WTC11 (cell line): ENCODE results near the gene EML6. TPM values are rescaled to one million over a fixed set of nuclear protein-coding genes. Genes with fewer than 3 reads are reported as not detected.

Experiments used
- ATAC-seq: fragments of 200-7000 bp; cut with Tn5 transposase; 2 replicates; pipeline ENCODE4 v1.10.0; 2021; ENCODE audit warnings: mild to moderate bottlenecking, moderate library complexity
- CTCF ChIA-PET: fragments of 300-600 bp; sonication (Branson Sonifier 250); formaldehyde crosslinking; loops from one replicate; lab custom pipeline; 2021; ENCODE audit warnings: antibody characterized with exemption; lab: Charles Lee
- POLR2A ChIA-PET: fragments of 350-600 bp; sonication (Branson Sonifier 250); formaldehyde crosslinking; loops from one replicate; lab custom pipeline; 2021; ENCODE audit warnings: antibody characterized with exemption; lab: Charles Lee
- DNase-seq: peaks from one replicate; pipeline ENCODE4 v3.0.0; 2021; ENCODE audit warnings: low spot score
- H3K27ac Mint-ChIP-seq: 2 replicates; pipeline ENCODE4 v1.8.0; 2021; ENCODE audit warnings: mixed read lengths
- H3K27me3 Mint-ChIP-seq: 2 replicates; pipeline ENCODE4 v1.8.0; 2021; ENCODE audit warnings: low read depth, mild to moderate bottlenecking, moderate library complexity, mixed read lengths
- H3K36me3 Mint-ChIP-seq: 2 replicates; pipeline ENCODE4 v1.8.0; 2021; ENCODE audit warnings: mixed read lengths
- H3K4me1 Mint-ChIP-seq: 2 replicates; pipeline ENCODE4 v1.8.0; 2022; ENCODE audit warnings: mixed read lengths
- H3K4me3 Mint-ChIP-seq: 2 replicates; pipeline ENCODE4 v1.8.0; 2021; ENCODE audit warnings: mild to moderate bottlenecking, moderate library complexity, mixed read lengths
- H3K9me3 Mint-ChIP-seq: 2 replicates; pipeline ENCODE4 v1.8.0; 2021; ENCODE audit warnings: mixed read lengths
- AFF4 ChIP-seq: sonication (generic); formaldehyde crosslinking; IDR thresholded peaks from 2 replicates; pipeline ENCODE4 v1.8.1; 2023; ENCODE audit warnings: mild to moderate bottlenecking, missing genetic modification reagents, borderline replicate concordance
- CBFB ChIP-seq: sonication (generic); formaldehyde crosslinking; IDR thresholded peaks from 2 replicates; pipeline ENCODE4 v1.8.1; 2022; ENCODE audit warnings: mild to moderate bottlenecking, low read depth, missing genetic modification reagents
- E2F1 ChIP-seq: sonication (generic); formaldehyde crosslinking; IDR thresholded peaks from 2 replicates; pipeline ENCODE4 v1.8.0; 2022; ENCODE audit warnings: mild to moderate bottlenecking, missing genetic modification reagents
- ELF4 ChIP-seq: sonication (generic); formaldehyde crosslinking; IDR thresholded peaks from 2 replicates; pipeline ENCODE4 v1.8.1; 2022; ENCODE audit warnings: low read depth, mild to moderate bottlenecking, moderate library complexity, missing genetic modification reagents
- EMX1 ChIP-seq: fragments of 250-450 bp; sonication (Bioruptor Pico); IDR thresholded peaks from 2 replicates; pipeline ENCODE4 v1.8.0; 2021; ENCODE audit warnings: mild to moderate bottlenecking
- GRHL2 ChIP-seq: fragments of 250-450 bp; sonication (Bioruptor Pico); IDR thresholded peaks from 2 replicates; pipeline ENCODE4 v1.8.0; 2022; ENCODE audit warnings: mild to moderate bottlenecking, moderate library complexity; ENCODE audit not compliant: insufficient replicate concordance, severe bottlenecking
- IRF1 ChIP-seq: sonication (generic); formaldehyde crosslinking; IDR thresholded peaks from 2 replicates; pipeline ENCODE4 v1.8.0; 2023; ENCODE audit warnings: missing genetic modification reagents
- JAZF1 ChIP-seq: fragments of 250-450 bp; sonication (Bioruptor Pico); IDR thresholded peaks from 2 replicates; pipeline ENCODE4 v1.9.0; 2021; ENCODE audit warnings: moderate library complexity, mild to moderate bottlenecking, inconsistent platforms
- NFATC4 ChIP-seq: fragments of 250-450 bp; sonication (Bioruptor Pico); IDR thresholded peaks from 2 replicates; pipeline ENCODE4 v1.9.0; 2021; ENCODE audit warnings: mild to moderate bottlenecking
- NFYB ChIP-seq: sonication (generic); formaldehyde crosslinking; conservative IDR thresholded peaks from 2 replicates; pipeline ENCODE4 v1.8.0; 2022; ENCODE audit warnings: low read depth, missing genetic modification reagents
- NR1H2 ChIP-seq: sonication (generic); formaldehyde crosslinking; IDR thresholded peaks from 2 replicates; pipeline ENCODE4 v1.9.0; 2021; ENCODE audit warnings: mild to moderate bottlenecking, moderate library complexity, missing genetic modification reagents
- NR2C2 ChIP-seq: sonication (generic); formaldehyde crosslinking; IDR thresholded peaks from 2 replicates; pipeline ENCODE4 v1.8.0; 2022; ENCODE audit warnings: mild to moderate bottlenecking, missing genetic modification reagents
- OVOL2 ChIP-seq: fragments of 250-450 bp; sonication (Bioruptor Pico); IDR thresholded peaks from 2 replicates; pipeline ENCODE4 v1.9.0; 2021; ENCODE audit warnings: mild to moderate bottlenecking, borderline replicate concordance
- SMAD4 ChIP-seq: sonication (generic); formaldehyde crosslinking; IDR thresholded peaks from 2 replicates; pipeline ENCODE4 v1.8.0; 2022; ENCODE audit warnings: mild to moderate bottlenecking, missing genetic modification reagents
- ZNF219 ChIP-seq: sonication (generic); formaldehyde crosslinking; IDR thresholded peaks from 2 replicates; pipeline ENCODE4 v1.8.0; 2023; ENCODE audit warnings: missing genetic modification reagents, mild to moderate bottlenecking, borderline replicate concordance
- ZNF232 ChIP-seq: sonication (generic); formaldehyde crosslinking; IDR thresholded peaks from 2 replicates; pipeline ENCODE4 v1.8.0; 2022; ENCODE audit warnings: mild to moderate bottlenecking, missing genetic modification reagents
- total RNA-seq: library from RNA; stranded (reverse); gene quantifications from 3 replicates; pipeline ENCODE4 v1.2.3, GENCODE V29; 2021
- TF ChIP-seq, protein P1 (sequence below): sonication (generic); formaldehyde crosslinking; IDR thresholded peaks from 2 replicates; pipeline ENCODE4 v1.8.1; 2023; ENCODE audit warnings: mild to moderate bottlenecking, missing genetic modification reagents
- TF ChIP-seq, protein P2 (sequence below): sonication (generic); formaldehyde crosslinking; IDR thresholded peaks from 2 replicates; pipeline ENCODE4 v1.8.1; 2022; ENCODE audit warnings: low read depth, missing genetic modification reagents, borderline replicate concordance
- TF ChIP-seq, protein P3 (sequence below): sonication (generic); formaldehyde crosslinking; IDR thresholded peaks from 2 replicates; pipeline ENCODE4 v1.8.0; 2023; ENCODE audit warnings: mild to moderate bottlenecking, missing genetic modification reagents
- TF ChIP-seq, protein P4 (sequence below): sonication (generic); formaldehyde crosslinking; IDR thresholded peaks from 2 replicates; pipeline ENCODE4 v1.8.1; 2023; ENCODE audit warnings: mild to moderate bottlenecking, moderate library complexity, missing genetic modification reagents

The EML6 gene
- total RNA-seq, 1 experiment from 2014 or later, result 2.1 TPM

DNA sequence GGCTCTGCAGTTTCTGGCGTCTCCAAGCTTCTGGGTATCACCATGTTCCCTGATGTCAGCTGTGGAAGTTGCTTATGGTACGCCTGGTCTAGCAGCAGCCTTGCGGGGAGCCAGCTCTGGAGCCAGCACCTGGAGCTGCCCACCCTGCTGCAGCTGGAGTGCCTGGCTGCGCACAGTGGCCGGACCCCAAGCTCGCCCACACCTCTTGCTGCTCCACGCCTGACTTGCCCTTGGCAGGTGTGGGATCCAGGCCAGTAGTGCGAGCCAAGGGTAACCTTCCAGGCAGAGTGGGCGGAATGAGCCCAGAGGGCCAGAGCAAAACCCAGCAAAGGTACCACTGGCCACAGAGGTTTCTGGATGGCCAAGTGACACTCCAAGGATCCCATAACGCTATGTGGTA, 13.2 kb upstream of the EML6 start (continued):
- TF ChIP-seq CBFB (CRISPR knock-in tag) (no peak), E2F1 (CRISPR knock-in tag) (no peak)

- H3K36me3 Mint-ChIP-seq, result no peaks in the 10 kb centered on the region
- H3K9me3 Mint-ChIP-seq, result no peaks in the 10 kb centered on the region
- ChIA-PET POLR2A (interaction anchor here (0.7 kb wide), 2 partner anchors 10 to 47 kb away, joined by 3 to 6 read pairs; no protein-coding TSS in a partner anchor), CTCF (interaction anchor here (0.7 kb wide), 1 partner anchor 801 kb away, joined by 5 read pairs; no protein-coding TSS in a partner anchor)
- ATAC-seq (no peak), DNase-seq (no peak)
- no peak overlapping the region for H3K4me3 Mint-ChIP-seq
- H3K27me3 Mint-ChIP-seq, result peaks cover 11% of the 10 kb centered on the region
- no peak overlapping the region for H3K27ac Mint-ChIP-seq
- 0 out of 2 replicates have a peak, but pooled peaks cover 6% of the 10 kb centered on the region for H3K4me1 Mint-ChIP-seq
- TF ChIP-seq EMX1 (CRISPR knock-in tag), result no peak
- TF ChIP-seq, protein P1, sequence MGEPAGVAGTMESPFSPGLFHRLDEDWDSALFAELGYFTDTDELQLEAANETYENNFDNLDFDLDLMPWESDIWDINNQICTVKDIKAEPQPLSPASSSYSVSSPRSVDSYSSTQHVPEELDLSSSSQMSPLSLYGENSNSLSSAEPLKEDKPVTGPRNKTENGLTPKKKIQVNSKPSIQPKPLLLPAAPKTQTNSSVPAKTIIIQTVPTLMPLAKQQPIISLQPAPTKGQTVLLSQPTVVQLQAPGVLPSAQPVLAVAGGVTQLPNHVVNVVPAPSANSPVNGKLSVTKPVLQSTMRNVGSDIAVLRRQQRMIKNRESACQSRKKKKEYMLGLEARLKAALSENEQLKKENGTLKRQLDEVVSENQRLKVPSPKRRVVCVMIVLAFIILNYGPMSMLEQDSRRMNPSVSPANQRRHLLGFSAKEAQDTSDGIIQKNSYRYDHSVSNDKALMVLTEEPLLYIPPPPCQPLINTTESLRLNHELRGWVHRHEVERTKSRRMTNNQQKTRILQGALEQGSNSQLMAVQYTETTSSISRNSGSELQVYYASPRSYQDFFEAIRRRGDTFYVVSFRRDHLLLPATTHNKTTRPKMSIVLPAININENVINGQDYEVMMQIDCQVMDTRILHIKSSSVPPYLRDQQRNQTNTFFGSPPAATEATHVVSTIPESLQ (CRISPR knock-in tag), result no peak
- TF ChIP-seq OVOL2 (CRISPR knock-in tag), result no peak
- no peak for TF ChIP-seq SMAD4
- no peak for TF ChIP-seq AFF4 (CRISPR knock-in tag)
- TF ChIP-seq, protein P2, sequence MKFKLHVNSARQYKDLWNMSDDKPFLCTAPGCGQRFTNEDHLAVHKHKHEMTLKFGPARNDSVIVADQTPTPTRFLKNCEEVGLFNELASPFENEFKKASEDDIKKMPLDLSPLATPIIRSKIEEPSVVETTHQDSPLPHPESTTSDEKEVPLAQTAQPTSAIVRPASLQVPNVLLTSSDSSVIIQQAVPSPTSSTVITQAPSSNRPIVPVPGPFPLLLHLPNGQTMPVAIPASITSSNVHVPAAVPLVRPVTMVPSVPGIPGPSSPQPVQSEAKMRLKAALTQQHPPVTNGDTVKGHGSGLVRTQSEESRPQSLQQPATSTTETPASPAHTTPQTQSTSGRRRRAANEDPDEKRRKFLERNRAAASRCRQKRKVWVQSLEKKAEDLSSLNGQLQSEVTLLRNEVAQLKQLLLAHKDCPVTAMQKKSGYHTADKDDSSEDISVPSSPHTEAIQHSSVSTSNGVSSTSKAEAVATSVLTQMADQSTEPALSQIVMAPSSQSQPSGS (CRISPR knock-in tag), result no peak
- no peak for TF ChIP-seq NFYB (CRISPR knock-in tag)
- TF ChIP-seq GRHL2 (CRISPR knock-in tag), result no peak
Measured at GRCh38 chr2:54712516-54712915, 10.9 kb upstream of the EML6 start.

- CTCF ChIA-PET, result no interaction called here
- Mint-ChIP-seq H3K4me1 (no peaks in the 10 kb centered on the region), H3K27ac (no peak overlapping the region), H3K27me3 (peaks cover 15% of the 10 kb centered on the region), H3K9me3 (no peaks in the 10 kb centered on the region), H3K36me3 (no peaks in the 10 kb centered on the region), H3K4me3 (no peak overlapping the region)
- no peak for ATAC-seq
- no peak for DNase-seq
- POLR2A ChIA-PET, result no interaction called here
- TF ChIP-seq, protein P3, sequence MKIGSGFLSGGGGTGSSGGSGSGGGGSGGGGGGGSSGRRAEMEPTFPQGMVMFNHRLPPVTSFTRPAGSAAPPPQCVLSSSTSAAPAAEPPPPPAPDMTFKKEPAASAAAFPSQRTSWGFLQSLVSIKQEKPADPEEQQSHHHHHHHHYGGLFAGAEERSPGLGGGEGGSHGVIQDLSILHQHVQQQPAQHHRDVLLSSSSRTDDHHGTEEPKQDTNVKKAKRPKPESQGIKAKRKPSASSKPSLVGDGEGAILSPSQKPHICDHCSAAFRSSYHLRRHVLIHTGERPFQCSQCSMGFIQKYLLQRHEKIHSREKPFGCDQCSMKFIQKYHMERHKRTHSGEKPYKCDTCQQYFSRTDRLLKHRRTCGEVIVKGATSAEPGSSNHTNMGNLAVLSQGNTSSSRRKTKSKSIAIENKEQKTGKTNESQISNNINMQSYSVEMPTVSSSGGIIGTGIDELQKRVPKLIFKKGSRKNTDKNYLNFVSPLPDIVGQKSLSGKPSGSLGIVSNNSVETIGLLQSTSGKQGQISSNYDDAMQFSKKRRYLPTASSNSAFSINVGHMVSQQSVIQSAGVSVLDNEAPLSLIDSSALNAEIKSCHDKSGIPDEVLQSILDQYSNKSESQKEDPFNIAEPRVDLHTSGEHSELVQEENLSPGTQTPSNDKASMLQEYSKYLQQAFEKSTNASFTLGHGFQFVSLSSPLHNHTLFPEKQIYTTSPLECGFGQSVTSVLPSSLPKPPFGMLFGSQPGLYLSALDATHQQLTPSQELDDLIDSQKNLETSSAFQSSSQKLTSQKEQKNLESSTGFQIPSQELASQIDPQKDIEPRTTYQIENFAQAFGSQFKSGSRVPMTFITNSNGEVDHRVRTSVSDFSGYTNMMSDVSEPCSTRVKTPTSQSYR (CRISPR knock-in tag), result no peak
- TF ChIP-seq GRHL2 (CRISPR knock-in tag) (no peak), NR1H2 (CRISPR knock-in tag) (no peak), ZNF219 (CRISPR knock-in tag) (no peak), IRF1 (CRISPR knock-in tag) (no peak), ELF4 (CRISPR knock-in tag) (no peak), NFATC4 (CRISPR knock-in tag) (no peak), NR2C2 (CRISPR knock-in tag) (no peak), JAZF1 (no peak), ZNF232 (CRISPR knock-in tag) (no peak)
- TF ChIP-seq, protein P4, sequence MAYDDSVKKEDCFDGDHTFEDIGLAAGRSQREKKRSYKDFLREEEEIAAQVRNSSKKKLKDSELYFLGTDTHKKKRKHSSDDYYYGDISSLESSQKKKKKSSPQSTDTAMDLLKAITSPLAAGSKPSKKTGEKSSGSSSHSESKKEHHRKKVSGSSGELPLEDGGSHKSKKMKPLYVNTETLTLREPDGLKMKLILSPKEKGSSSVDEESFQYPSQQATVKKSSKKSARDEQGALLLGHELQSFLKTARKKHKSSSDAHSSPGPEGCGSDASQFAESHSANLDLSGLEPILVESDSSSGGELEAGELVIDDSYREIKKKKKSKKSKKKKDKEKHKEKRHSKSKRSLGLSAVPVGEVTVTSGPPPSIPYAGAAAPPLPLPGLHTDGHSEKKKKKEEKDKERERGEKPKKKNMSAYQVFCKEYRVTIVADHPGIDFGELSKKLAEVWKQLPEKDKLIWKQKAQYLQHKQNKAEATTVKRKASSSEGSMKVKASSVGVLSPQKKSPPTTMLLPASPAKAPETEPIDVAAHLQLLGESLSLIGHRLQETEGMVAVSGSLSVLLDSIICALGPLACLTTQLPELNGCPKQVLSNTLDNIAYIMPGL (CRISPR knock-in tag), result no peak
Measured at GRCh38 chr2:54714996-54715395, 8.5 kb upstream of the EML6 start.
